Upper lobe of right lung (tissue), 1 donor: ENCODE results near the gene GRPEL1. TPM values are rescaled to one million over a fixed set of nuclear protein-coding genes. Genes with fewer than 3 reads are reported as not detected.

Experiments
- ATAC-seq: fragments of 200-7000 bp; cut with Tn5 transposase; one replicate; pipeline ENCODE4 v1.9.1; 2020; ENCODE audit warnings: mild to moderate bottlenecking, moderate library complexity
- DNase-seq: peaks from one replicate; pipeline ENCODE4 v3.0.0-alpha.2; 2020
- H3K27ac ChIP-seq: fragments of 200-600 bp; one replicate; pipeline ENCODE4 v1.8.0; 2022
- H3K27me3 ChIP-seq: fragments of 200-600 bp; one replicate; pipeline ENCODE4 v1.8.0; 2022; ENCODE audit warnings: mild to moderate bottlenecking
- H3K36me3 ChIP-seq: fragments of 200-600 bp; one replicate; pipeline ENCODE4 v1.8.0; 2022
- H3K4me1 ChIP-seq: fragments of 200-600 bp; one replicate; pipeline ENCODE4 v1.8.0; 2022
- H3K4me3 ChIP-seq: fragments of 200-600 bp; one replicate; pipeline ENCODE4 v1.8.0; 2022; ENCODE audit warnings: mild to moderate bottlenecking
- H3K9me3 ChIP-seq: fragments of 200-600 bp; one replicate; pipeline ENCODE4 v1.8.0; 2022
- intact Hi-C: fragments of 100-400 bp; cut with DNase I; formaldehyde crosslinking; loops from one replicate; pipeline ENCODE4 v1.11.0; 2022
- total RNA-seq: library from RNA; stranded (reverse); fragmentation: NEBNext Ultra II Directional; extraction: Animal tissue kit (Norgen Biotek cat#: 25700); gene quantifications from one replicate; pipeline ENCODE4 v1.2.1, GENCODE V29; 2021
- TF ChIP-seq, protein P1 (sequence below): fragments of 200-600 bp; IDR thresholded peaks from one replicate; pipeline ENCODE4 v1.8.0; 2022; ENCODE audit warnings: antibody characterized with exemption
- donor health status: DM: no; HTN: yes; CAD: no; lungs with severe emphysema.

GRPEL1 gene
- total RNA-seq, 1 donor from 2014 or later, result 27.8 TPM

DNA sequence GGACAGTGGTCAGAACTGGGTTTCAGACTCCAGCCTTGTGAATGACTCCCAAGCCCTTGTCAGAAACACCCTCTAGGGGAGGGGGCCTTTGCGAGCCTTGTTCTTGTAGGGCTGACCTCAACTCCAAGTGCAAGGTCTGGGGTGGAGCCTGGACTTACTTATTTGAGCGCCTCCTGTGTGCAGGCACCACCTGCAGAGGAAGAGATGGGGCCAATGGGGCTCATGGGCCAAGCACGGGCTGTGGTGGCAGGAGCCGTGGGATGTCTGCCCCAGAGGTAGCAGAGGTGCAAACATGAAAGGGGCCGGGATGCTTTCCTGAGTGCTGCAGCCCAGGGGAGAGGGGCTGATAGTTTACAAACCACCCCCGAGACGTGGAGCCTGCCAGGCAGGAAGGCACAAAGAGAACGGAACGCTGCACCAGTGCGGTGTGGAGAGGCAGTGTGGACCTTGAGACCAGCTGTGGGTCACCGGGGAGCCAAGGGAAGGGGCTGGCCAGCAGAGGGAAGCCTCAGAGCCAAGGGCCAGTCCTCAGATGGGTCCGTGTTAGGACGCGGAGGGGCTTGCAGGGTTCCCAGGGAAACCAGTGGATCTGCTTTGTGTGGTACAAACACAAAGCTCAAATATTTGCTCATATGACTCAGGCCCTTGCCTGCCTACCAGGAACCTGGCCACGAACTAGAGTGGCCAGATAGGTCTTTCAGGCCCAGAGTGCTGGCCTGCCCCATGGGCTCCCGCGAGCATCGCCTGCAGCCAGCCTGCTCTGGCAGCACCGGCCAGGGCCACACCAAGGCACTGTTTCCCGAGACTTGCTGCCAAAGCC lies 33.4 kb downstream of the GRPEL1 start:
- H3K9me3 ChIP-seq, result no peaks in the 10 kb centered on the region
- DNase-seq, result peak; percentile 80
- intact Hi-C loops, result loop anchor here (5.0 kb wide), 1 partner anchor 38 kb away; no protein-coding TSS in a partner anchor
- H3K27ac ChIP-seq, result peak overlapping the region; percentile 33
- peaks cover 33% of the 10 kb centered on the region for H3K36me3 ChIP-seq
- TF ChIP-seq, protein P1, sequence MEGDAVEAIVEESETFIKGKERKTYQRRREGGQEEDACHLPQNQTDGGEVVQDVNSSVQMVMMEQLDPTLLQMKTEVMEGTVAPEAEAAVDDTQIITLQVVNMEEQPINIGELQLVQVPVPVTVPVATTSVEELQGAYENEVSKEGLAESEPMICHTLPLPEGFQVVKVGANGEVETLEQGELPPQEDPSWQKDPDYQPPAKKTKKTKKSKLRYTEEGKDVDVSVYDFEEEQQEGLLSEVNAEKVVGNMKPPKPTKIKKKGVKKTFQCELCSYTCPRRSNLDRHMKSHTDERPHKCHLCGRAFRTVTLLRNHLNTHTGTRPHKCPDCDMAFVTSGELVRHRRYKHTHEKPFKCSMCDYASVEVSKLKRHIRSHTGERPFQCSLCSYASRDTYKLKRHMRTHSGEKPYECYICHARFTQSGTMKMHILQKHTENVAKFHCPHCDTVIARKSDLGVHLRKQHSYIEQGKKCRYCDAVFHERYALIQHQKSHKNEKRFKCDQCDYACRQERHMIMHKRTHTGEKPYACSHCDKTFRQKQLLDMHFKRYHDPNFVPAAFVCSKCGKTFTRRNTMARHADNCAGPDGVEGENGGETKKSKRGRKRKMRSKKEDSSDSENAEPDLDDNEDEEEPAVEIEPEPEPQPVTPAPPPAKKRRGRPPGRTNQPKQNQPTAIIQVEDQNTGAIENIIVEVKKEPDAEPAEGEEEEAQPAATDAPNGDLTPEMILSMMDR, result no peak
- H3K4me3 ChIP-seq, result no peak overlapping the region
- H3K4me1 ChIP-seq, result no peaks in the 10 kb centered on the region
- peak; percentile 89 for ATAC-seq
- no peaks in the 10 kb centered on the region for H3K27me3 ChIP-seq

DNA sequence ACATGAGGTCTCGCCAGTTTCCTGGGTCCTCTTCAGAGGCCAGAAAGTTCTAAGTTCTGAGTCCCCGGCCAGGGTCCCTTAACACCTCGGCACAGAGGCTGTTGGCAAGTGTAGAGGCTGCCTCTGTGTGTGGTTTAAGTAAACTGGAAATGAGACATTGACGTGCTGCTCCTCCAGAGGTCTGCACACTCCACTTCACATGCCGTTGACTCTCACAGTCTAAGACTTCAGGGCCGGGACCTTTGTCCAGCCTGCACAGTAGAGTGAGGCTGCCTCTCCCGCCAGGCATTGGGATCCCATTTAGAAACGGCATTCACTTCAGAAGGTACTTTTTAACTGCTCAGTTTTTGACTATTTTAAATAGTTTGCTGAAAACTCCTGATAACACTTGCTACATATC lies 35.3 kb downstream of the GRPEL1 start:
- ATAC-seq, result peak; percentile 25
- TF ChIP-seq, protein P1, result no peak
- DNase-seq, result no peak
- Histone ChIP-seq H3K4me3 (no peak overlapping the region), H3K36me3 (peaks cover 39% of the 10 kb centered on the region), H3K9me3 (no peaks in the 10 kb centered on the region), H3K27ac (no peak overlapping the region), H3K27me3 (no peaks in the 10 kb centered on the region), H3K4me1 (no peaks in the 10 kb centered on the region)
- intact Hi-C loops, result no loop called here

GRCh38 chr4:7031558-7032449 lies 36.1 kb downstream of the GRPEL1 start:
- ATAC-seq, result no peak
- Histone ChIP-seq H3K27me3 (no peaks in the 10 kb centered on the region), H3K4me3 (no peak overlapping the region), H3K36me3 (peaks cover 39% of the 10 kb centered on the region), H3K4me1 (no peaks in the 10 kb centered on the region), H3K9me3 (no peaks in the 10 kb centered on the region), H3K27ac (no peak overlapping the region)
- no peak for DNase-seq
- TF ChIP-seq, protein P1, result no peak
- intact Hi-C loops, result no loop called here

GRCh38 chr4:7030856-7031255 lies 37.0 kb downstream of the GRPEL1 start:
- Histone ChIP-seq H3K27ac (no peak overlapping the region), H3K27me3 (no peaks in the 10 kb centered on the region), H3K9me3 (no peaks in the 10 kb centered on the region), H3K4me1 (no peaks in the 10 kb centered on the region), H3K36me3 (peaks cover 47% of the 10 kb centered on the region), H3K4me3 (no peak overlapping the region)
- TF ChIP-seq, protein P1, result no peak
- ATAC-seq, result no peak
- intact Hi-C loops, result no loop called here
- no peak for DNase-seq

DNA sequence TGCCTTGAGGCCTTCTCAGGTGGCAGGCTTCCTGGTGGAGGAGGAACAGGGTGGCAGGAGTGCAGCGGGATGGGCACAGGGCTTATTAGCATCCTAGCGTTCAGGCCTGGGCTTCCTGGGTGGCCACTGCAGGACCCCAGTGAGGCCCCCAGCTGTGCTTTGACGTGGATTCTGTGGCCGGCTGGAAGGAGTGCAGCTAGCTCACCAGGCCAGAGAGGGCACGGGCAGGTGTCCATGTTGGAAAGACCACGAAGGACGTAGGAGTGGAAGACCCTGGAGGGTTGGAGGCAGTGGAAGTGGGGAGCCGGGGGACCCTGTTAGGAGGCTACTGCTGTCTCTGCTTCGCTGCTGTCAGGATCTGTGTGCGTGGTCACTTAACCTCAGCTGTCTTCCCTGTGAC lies 37.9 kb downstream of the GRPEL1 start:
- Histone ChIP-seq H3K9me3 (no peaks in the 10 kb centered on the region), H3K27ac (no peak overlapping the region), H3K36me3 (peaks cover 55% of the 10 kb centered on the region), H3K27me3 (no peaks in the 10 kb centered on the region), H3K4me1 (no peaks in the 10 kb centered on the region), H3K4me3 (no peak overlapping the region)
- DNase-seq (no peak), ATAC-seq (no peak)
- intact Hi-C loops, result no loop called here
- TF ChIP-seq, protein P1, result no peak
